Left ventricle myocardium superior (tissue), 1 donor: Measurements from ENCODE around the gene UBE2L3. TPM values are rescaled to one million over a fixed set of nuclear protein-coding genes. Genes with fewer than 3 reads are reported as not detected.
A peak's percentile ranks its signal among the peaks of the same experiment; 100 is the strongest.
"Not testable (repeated sequence)": the region's sequence is repeated elsewhere in the genome, so short reads cannot be mapped to it uniquely, and the experiment has no call there.

Experiments
- ATAC-seq: fragments of 200-7000 bp; cut with Tn5 transposase; one replicate; pipeline ENCODE4 v1.9.1; 2020; ENCODE audit warnings: mild to moderate bottlenecking, moderate library complexity
- DNase-seq: peaks from one replicate; pipeline ENCODE4 v3.0.0-alpha.2; 2020
- intact Hi-C: fragments of 100-400 bp; cut with micrococcal nuclease; formaldehyde crosslinking; loops from one replicate; pipeline ENCODE4 v1.11.0; 2022
- total RNA-seq: library from RNA; stranded (reverse); fragmentation: NEBNext Ultra II Directional; extraction: Animal tissue kit (Norgen Biotek cat#: 25700); gene quantifications from one replicate; pipeline ENCODE4 v1.2.1, GENCODE V29; 2021
- donor health status: DM: no; HTN: yes; CAD: no; lungs with severe emphysema.

Gene UBE2L3
- total RNA-seq, 1 donor from 2014 or later = 51.6 TPM

- ATAC-seq = peak; percentile 78
- intact Hi-C loops = no loop called here
- DNase-seq = peak; percentile 53
Measured at GRCh38 chr22:21594865-21595452, 27.4 kb downstream of the UBE2L3 start.

- intact Hi-C loops, DNase-seq, ATAC-seq: not testable (repeated sequence)
Measured at GRCh38 chr22:21596356-21597135, 29.0 kb downstream of the UBE2L3 start.

GRCh38 chr22:21598302-21598701, 30.8 kb downstream of the UBE2L3 start:
- ATAC-seq = no peak
- no peak for DNase-seq
- intact Hi-C loops = no loop called here

- intact Hi-C loops = no loop called here
- ATAC-seq = no peak
- no peak for DNase-seq
Measured at GRCh38 chr22:21599053-21599893, 31.8 kb downstream of the UBE2L3 start.

DNA sequence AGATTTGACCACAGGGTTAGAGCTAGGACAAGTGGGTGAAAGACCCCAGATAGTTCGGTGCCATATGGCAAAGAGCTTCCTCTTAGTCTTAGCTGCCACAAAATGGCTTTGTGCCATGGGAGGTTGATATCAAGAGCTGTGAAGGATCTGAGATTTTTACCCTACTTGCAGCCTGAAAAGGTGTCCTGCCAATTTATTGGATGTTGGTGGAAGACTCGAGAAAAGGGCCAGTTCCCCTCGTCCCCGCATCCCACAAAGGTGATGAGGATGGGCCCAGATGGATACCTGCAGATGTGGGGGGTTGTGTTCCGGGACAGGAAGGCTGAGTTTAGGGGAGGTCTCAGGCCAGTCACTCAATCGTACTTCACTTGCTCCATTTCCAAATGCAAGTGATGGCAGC, 35.1 kb downstream of the UBE2L3 start:
- intact Hi-C loops = no loop called here
- no peak for DNase-seq
- ATAC-seq = no peak

- ATAC-seq = no peak
- DNase-seq = no peak
- intact Hi-C loops = no loop called here
Measured at GRCh38 chr22:21603973-21604372, 36.5 kb downstream of the UBE2L3 start.

GRCh38 chr22:21605887-21606564, 38.5 kb downstream of the UBE2L3 start:
- intact Hi-C loops = no loop called here
- ATAC-seq = no peak

DNA sequence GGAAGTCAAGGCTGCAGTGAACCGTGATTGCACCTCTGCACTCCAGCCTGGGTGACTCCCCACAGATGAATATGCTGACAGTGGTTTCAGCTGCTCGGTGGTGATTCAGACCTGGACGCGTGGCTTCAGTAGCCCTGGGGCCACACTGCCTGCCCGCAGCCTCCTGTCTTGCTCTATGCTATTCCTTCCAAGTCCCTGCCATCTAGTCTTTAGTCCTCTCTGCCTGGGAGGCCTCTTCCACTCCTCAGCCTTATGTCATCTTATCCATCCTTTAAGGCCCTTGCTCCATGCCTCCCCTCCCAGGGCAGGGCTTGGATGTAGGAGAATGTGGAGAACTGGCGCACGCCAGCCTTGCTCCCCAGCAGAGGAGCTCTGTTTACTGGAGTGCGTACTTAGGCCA, 39.3 kb downstream of the UBE2L3 start:
- intact Hi-C loops = no loop called here
- no peak for ATAC-seq
- DNase-seq = no peak

More at GRCh38 chr22:21605887-21606564, 38.5 kb downstream of the UBE2L3 start:
- no peak for DNase-seq

- ATAC-seq, DNase-seq, intact Hi-C loops: not testable (repeated sequence)
Measured at GRCh38 chr22:21609556-21610157, 42.1 kb downstream of the UBE2L3 start.

DNA sequence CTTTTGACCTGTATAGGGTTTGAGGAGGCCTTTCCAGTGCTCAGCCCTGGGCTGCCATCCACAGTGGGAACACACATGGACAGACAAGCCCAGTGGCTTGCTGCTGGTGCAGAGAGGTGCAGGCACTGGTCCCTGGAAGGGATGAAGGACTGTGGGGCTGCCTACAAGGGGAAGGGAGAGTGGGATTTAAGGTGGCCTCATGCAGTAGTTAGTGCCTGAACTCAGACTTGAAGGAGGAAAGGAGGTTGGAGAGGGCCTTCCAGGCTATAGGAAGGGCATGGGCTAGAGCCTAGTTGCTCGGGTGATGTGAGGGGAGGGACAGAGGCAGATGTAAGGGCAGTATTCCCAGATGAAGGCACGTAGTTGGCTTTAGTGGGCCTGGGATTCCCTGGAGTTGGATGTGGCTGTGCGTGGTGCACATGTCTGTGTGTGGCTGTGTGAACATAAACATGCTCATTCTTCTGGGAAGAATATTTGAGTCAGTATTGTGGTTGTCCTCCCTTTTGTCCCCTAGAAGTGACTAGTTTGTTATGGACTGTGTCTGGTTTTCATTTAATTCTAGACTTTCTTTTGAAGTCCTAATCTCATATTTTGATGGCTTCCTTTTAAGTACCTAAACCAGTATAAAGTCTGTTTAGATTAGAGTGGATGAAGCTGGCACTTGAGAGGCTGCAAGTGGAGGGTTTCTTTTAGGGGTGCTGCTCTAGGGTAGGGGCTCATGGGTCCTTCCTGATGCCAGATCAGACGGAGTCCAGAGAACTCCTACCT, 43.9 kb downstream of the UBE2L3 start:
- no peak for ATAC-seq
- no peak for DNase-seq
- intact Hi-C loops = no loop called here

DNA sequence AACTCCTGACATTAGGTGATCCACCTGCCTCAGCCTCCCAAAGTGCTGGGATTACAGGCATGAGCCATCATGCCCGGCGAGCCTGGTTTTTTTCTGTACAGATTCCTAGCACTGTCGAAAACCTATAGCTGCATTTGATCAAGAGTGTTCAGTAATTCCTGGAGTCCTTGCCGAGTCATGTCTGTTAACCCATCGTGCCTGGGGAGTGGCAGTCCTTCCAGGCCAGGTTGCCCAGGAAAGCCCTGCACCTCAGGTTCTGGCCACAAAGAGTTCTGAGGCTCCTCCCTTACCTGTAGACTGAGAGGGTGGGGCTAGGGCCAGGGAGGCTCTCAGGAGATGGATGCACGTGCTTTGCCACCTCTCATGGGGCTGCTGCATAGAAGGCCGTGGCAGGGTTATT, 45.3 kb downstream of the UBE2L3 start:
- no peak for ATAC-seq
- intact Hi-C loops = no loop called here
- no peak for DNase-seq

DNA sequence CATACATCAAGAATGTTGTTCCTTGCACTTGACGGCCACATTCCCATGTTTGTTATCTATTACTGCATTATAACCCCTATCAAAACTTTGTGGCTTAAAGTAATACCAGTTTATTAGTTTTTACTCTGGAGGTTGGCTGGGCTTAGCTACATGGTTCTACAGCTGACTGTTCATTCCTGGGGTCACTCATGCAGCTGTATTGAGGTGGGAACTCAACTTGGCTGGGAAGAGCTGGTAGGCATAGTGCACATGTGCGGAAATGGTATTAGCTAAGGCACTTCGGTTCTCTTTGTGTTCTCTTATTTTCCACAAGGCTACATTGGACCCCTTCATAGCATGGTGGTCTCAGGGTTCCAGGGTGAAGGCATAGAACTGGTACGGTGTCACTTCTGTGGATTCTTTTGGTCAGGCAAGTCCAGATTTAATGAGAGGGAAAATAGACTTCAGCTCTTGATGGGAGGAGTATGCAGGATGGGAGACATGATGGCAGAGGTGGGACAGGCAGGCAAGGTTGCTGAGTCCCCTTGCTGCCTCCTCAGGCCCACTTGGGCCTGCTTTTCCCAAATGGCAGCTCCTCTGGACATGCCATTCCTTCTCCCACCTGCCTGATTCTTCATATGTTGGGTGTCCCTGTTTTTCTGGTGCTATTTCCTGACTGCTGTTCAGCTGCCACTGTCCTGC, 46.2 kb downstream of the UBE2L3 start:
- ATAC-seq (no peak), DNase-seq (no peak)
- intact Hi-C loops = no loop called here

- no peak for ATAC-seq
- DNase-seq = no peak
- intact Hi-C loops = no loop called here
Measured at GRCh38 chr22:21615731-21616130, 48.2 kb downstream of the UBE2L3 start.

GRCh38 chr22:21617337-21617736, 49.8 kb downstream of the UBE2L3 start:
- intact Hi-C loops, ATAC-seq: not testable (repeated sequence)

GRCh38 chr22:21621025-21621424, 53.5 kb downstream of the UBE2L3 start:
- no peak for DNase-seq
- intact Hi-C loops = no loop called here
- no peak for ATAC-seq

More at GRCh38 chr22:21617337-21617736, 49.8 kb downstream of the UBE2L3 start:
- not testable (repeated sequence) for DNase-seq

DNA sequence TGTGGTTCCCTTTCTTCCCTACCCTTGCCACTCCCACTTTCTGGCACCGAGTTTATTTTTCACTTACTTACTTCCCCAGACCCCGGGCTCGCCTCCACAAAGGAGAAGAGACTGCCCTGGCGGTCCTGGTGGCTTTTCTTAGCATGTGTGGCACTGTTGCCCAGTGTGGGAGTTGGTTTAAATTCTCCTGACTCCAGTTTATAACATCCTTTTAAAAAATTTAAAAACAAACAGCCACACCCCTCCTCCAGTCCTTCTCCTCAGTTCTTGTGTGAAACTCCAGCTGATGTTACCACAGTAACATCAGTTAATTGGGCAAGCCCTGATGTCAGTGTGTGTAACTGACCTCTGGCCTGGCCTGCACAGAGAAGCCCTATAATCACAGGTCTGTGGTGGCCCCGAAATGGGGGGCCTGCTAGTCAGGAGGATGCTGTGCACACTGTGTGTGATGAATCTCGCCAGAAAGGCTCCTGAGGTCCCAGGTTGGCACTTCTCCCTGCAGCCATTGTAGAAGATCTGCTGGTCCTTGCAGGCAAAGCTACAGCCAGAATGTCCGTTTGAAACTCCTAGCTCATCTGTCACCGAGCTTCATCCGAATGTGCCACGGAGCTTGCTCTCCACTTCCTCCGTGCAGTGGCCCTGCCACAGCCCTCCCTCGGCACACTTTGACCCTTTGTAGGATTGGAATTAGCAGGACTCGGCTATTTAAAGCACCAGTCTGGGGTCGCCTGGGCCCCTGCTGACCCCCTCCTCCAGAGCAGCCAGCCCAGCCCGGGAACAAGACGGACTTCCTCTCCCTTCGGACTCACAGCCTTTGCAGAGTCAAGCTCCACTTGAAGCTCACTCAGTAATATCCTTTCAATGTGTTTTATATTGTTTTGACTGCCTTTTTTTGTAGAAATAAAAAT, 54.8 kb downstream of the UBE2L3 start:
- intact Hi-C loops = no loop called here
- DNase-seq = no peak
- ATAC-seq = no peak
